ENCODE measurements around the gene CACNA1C. TPM values are rescaled to one million over a fixed set of nuclear protein-coding genes. Genes with fewer than 3 reads are reported as not detected.

CACNA1C gene
- total RNA-seq, 1 experiment from 2014 or later = 1.1 TPM

DNA sequence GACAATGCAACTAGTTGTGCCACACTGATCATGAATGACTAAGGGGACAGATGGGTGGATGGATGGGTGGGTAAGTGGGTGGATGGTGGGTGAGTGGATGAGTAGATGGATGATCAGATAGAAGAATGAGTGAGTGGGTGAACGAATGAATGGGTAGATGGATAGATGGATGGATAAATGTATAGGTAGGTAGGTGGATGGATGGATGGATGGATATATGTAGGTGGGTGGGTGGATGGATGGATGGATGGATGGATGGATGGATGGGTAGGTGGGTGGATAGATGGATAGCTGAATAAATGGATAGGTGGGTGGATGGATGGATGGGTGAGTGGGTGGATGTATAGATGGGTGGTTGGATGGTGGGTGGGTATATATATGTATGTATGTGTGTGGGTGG lies 393.2 kb downstream of the CACNA1C start:
- no peak overlapping the region for H2AFZ ChIP-seq (ENCODE audit: low read length)
- H3K4me2 ChIP-seq (ENCODE audit: insufficient read depth, insufficient read length, low read length) = no peak overlapping the region
- no peak overlapping the region for H3K23ac ChIP-seq (ENCODE audit: insufficient read length, low read depth, low read length)
- Mint-ChIP-seq H3K27ac (no peak overlapping the region), H3K36me3 (ENCODE audit: insufficient read depth in 1 of 3, low read depth in 3 of 3) (no peaks in the 10 kb centered on the region), H3K9me3 (peaks cover 0 to 3% of the 10 kb centered on the region in 2 experiments; a peak in 1 of 5 replicates), H3K27me3 (ENCODE audit: low read depth) (peaks cover 6% of the 10 kb centered on the region), H3K4me3 (no peak overlapping the region), H3K4me1 (no peaks in the 10 kb centered on the region)
- H2BK12ac ChIP-seq (ENCODE audit: insufficient read length, low read depth, low read length) = no peak overlapping the region
- no peaks in the 10 kb centered on the region for H3K27me3 ChIP-seq (ENCODE audit: insufficient read depth, low read length)
- H2BK120ac ChIP-seq (ENCODE audit: low read depth, low read length, poor library complexity, severe bottlenecking) = no peak overlapping the region
- H2BK15ac ChIP-seq (ENCODE audit: low read depth, low read length) = no peak overlapping the region
- TF ChIP-seq, protein P1, sequence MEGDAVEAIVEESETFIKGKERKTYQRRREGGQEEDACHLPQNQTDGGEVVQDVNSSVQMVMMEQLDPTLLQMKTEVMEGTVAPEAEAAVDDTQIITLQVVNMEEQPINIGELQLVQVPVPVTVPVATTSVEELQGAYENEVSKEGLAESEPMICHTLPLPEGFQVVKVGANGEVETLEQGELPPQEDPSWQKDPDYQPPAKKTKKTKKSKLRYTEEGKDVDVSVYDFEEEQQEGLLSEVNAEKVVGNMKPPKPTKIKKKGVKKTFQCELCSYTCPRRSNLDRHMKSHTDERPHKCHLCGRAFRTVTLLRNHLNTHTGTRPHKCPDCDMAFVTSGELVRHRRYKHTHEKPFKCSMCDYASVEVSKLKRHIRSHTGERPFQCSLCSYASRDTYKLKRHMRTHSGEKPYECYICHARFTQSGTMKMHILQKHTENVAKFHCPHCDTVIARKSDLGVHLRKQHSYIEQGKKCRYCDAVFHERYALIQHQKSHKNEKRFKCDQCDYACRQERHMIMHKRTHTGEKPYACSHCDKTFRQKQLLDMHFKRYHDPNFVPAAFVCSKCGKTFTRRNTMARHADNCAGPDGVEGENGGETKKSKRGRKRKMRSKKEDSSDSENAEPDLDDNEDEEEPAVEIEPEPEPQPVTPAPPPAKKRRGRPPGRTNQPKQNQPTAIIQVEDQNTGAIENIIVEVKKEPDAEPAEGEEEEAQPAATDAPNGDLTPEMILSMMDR (conservative IDR thresholded peaks at IDR 0.05) = no peak
- no peak overlapping the region for H2BK5ac ChIP-seq (ENCODE audit: insufficient read length, low read length)
- H3K14ac ChIP-seq (ENCODE audit: insufficient read depth, low read length) = no peak overlapping the region
- H3K18ac ChIP-seq (ENCODE audit: insufficient read length, low read depth, low read length) = no peak overlapping the region
- no CpG with 5 or more reads among the region's 1 CpG for WGBS (ENCODE audit: extremely low coverage, insufficient read length, low lambda C conversion rate)
- no peak overlapping the region for H3K9ac ChIP-seq (ENCODE audit: extremely low read depth, insufficient read length, low read length)
- no peak for DNase-seq
- no peak overlapping the region for H3K56ac ChIP-seq (ENCODE audit: insufficient read length, low read depth, low read length)
- no peaks in the 10 kb centered on the region for H3K79me1 ChIP-seq (ENCODE audit: insufficient read depth, low read depth, low read length, poor library complexity, severe bottlenecking)
- H3K79me2 ChIP-seq (ENCODE audit: insufficient read depth, low read length) = no peaks in the 10 kb centered on the region
- H3K4me1 ChIP-seq (ENCODE audit: insufficient read depth, low read length) = no peaks in the 10 kb centered on the region
- H3K23me2 ChIP-seq (ENCODE audit: insufficient read length, low read depth, low read length, poor library complexity, severe bottlenecking) = no peaks in the 10 kb centered on the region
- no peak overlapping the region for H4K5ac ChIP-seq (ENCODE audit: insufficient read length, low read depth, low read length)
- no peak overlapping the region for H3T11ph ChIP-seq (ENCODE audit: low read length)
- no peak overlapping the region for H4K91ac ChIP-seq (ENCODE audit: insufficient read length, low read depth, low read length)
- H3K9me3 ChIP-seq (ENCODE audit: control insufficient read depth, low read depth, low read length) = no peaks in the 10 kb centered on the region
- no peaks in the 10 kb centered on the region for H4K20me1 ChIP-seq (ENCODE audit: control insufficient read depth, insufficient read depth, insufficient read length)
- H4K8ac ChIP-seq (replicated peaks; ENCODE audit: insufficient read length, low read depth, low read length) = no peak overlapping the region
- no peak overlapping the region for H2AK5ac ChIP-seq (ENCODE audit: insufficient read length, low read length)
- no peak overlapping the region for H3K27ac ChIP-seq (ENCODE audit: insufficient read length, low read depth, low read length)
- H3K4ac ChIP-seq (ENCODE audit: low read depth, low read length) = no peak overlapping the region
- no peak overlapping the region for H2BK20ac ChIP-seq (ENCODE audit: low read depth, low read length, poor library complexity, severe bottlenecking)

All from H9 (cell line).